Fibroblast of villous mesenchyme (primary cell): ENCODE data around the gene GSE1. TPM values are rescaled to one million over a fixed set of nuclear protein-coding genes. Genes with fewer than 3 reads are reported as not detected.

Experiments
- DNase-seq: peaks from one replicate; pipeline ENCODE4 v3.0.0-alpha.2; 2010; ENCODE audit warnings: low read depth
- H3K4me3 ChIP-seq: 2 replicates; pipeline ENCODE4 v1.5.1; 2011; ENCODE audit warnings: low read depth, mild to moderate bottlenecking, low read length
- total RNA-seq: library from RNA; depleted of rRNA; stranded (reverse); fragments of >200 nt; gene quantifications from 2 replicates; pipeline ENCODE4 v1.2.3, GENCODE V29; 2012
- TF ChIP-seq, protein P1 (sequence below): IDR thresholded peaks from 2 replicates; pipeline ENCODE4 v1.5.1; 2012; ENCODE audit warnings: low read depth, mild to moderate bottlenecking, low read length; ENCODE audit not compliant: insufficient read depth

The GSE1 gene
- total RNA-seq, 1 donor: 48.4 TPM

DNA sequence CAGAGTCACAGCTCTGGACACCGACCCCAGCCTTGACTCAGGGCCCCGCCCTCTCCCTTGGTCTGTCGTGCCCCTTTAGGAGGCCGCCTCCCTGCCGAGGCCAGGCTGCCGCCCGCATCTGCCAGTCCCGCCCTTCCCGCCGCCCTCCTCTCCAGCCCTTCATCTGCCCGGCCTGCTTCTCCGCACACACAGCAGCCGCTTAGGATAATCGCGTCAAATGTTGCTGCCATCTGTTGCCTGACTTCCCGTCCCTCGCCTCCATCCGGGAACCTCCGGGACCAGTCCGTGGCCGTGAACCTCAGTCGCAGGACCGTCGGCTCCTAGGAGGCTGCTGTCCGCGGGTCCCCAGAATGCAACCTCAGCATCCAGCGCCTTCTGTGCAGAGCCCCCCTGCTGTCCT is 11.9 kb downstream of the GSE1 start:
- TF ChIP-seq, protein P1, sequence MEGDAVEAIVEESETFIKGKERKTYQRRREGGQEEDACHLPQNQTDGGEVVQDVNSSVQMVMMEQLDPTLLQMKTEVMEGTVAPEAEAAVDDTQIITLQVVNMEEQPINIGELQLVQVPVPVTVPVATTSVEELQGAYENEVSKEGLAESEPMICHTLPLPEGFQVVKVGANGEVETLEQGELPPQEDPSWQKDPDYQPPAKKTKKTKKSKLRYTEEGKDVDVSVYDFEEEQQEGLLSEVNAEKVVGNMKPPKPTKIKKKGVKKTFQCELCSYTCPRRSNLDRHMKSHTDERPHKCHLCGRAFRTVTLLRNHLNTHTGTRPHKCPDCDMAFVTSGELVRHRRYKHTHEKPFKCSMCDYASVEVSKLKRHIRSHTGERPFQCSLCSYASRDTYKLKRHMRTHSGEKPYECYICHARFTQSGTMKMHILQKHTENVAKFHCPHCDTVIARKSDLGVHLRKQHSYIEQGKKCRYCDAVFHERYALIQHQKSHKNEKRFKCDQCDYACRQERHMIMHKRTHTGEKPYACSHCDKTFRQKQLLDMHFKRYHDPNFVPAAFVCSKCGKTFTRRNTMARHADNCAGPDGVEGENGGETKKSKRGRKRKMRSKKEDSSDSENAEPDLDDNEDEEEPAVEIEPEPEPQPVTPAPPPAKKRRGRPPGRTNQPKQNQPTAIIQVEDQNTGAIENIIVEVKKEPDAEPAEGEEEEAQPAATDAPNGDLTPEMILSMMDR: no peak
- no peak overlapping the region for H3K4me3 ChIP-seq
- no peak for DNase-seq

DNA sequence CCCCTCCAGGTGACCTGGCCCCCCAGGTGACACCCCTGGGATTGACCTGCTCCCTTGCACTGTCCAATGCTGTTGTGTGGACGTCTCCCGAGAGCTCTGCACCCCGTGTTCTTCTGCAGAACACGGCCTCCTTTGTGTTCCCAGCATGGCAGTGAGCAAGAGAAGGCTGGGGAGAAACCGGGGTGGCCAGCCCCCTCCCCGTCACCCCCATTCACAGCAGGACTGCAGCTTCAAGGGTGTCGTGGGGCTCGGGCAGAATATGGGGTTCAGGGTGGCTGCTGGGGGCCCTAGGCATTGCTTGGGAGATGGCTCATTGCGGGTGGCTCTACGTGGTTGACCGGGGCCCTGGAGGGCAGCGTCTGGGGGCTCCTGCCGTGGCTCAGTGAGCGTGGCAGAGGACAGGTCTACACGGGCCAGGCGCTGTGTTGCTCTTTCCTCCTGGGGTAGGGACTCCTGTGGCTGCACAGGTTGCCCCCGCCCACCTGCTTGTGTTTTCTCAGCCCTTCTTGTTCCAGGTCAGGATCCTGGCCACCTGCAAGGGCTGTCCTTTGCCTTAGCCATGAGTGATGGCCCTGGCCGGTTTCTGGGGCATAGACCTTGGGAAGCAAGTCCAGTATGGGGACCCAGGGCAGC is 12.5 kb downstream of the GSE1 start:
- H3K4me3 ChIP-seq: no peak overlapping the region
- TF ChIP-seq, protein P1: no peak
- DNase-seq: no peak

DNA sequence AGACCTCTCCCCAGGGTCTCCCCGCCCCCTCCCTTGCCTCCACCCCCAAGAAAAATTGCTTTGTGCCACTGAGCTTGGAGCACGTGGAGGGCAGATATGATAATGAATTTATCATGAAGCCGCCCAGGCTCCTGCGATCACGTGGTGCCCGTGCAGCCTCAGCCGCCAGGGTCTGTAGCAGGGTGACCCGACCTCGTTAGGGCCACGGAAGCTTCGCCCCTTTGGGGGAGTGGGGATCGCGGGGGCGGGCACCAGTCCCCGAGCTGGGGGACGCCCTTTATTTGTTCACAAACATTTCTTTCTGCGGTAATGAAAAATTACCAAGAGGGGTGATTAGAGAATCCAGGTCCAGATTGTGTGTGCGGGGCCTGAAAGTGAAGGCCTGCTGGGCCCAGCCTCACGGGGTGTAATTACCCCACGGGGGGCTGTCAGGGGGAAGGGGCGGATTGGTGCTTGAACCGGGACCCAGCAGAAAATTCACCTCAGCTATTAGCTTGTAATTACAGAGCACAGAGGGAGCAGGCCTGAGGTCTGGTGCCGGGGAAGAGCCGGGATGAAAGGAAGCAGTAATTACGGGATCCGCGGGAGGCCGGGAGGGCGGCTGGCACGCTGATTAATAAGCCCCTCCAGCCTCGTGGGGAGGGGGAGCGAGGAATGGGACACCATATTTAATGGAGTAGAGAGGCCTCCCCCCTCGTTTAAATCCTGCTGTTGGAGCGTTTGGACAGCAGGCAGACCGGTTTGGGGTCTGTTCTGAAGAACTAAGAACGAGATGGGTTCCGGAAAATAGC is 13.3 kb downstream of the GSE1 start:
- TF ChIP-seq, protein P1: no peak
- DNase-seq: no peak
- H3K4me3 ChIP-seq: no peak overlapping the region

DNA sequence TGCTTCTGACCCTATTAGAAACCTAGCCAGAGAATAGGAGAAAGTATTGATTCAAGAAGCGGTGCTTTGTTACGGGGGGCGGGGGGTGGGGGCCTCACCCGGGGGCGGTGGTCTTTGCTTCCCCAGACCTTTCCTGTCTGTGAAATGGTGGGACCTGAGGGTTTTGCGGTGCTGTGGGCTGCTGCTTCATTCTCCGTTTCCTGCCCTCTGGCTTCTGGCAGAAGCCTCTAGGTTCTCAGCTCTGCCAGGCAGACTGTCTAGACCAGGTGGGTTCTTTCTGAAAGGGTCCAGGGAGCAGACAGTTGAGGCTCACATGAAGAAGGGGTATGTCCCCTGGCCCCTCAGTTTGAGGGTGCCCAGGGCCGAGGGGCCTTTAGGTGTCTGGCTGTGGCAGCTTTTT is 14.0 kb downstream of the GSE1 start:
- no peak overlapping the region for H3K4me3 ChIP-seq
- no peak for DNase-seq

DNA sequence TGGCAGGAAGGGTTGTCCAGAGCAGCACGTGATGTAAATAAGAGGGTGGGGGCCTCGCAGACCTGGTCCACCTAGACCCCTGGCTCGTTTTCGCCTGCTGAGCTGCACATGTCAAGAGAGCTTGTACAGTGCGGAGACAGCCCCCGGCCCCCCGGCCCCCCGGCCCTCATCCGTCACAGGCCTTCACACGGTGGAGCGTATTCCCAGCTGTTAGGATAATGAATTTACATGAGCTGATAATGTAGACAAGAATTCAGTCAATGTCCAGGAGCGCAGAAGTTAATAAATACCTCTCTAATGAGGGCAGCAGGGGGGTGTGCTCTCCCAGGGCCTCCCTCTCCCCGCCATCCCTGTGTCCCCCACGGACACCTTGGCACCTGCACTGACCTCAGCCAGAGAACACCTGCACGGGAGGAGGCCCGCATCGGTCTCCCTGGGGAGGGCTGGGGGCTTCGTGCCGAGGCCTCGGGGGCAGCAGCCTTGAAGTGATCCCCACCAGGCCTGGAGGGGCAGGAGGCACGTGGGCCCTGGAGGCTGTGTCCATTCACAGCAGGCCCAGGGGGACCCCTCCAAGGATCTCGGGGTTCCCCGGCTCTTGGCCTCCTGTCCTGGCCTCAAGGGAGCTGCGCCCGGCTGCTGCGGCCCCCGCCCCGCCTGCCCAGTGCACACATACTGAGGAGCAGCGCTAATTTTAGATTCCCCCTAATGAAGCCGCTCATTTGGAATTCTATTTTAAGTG is 14.6 kb downstream of the GSE1 start:
- no peak overlapping the region for H3K4me3 ChIP-seq
- DNase-seq: no peak

More for the DNA sequence above, 14.0 kb downstream of the GSE1 start:
- TF ChIP-seq, protein P1: no peak

DNA sequence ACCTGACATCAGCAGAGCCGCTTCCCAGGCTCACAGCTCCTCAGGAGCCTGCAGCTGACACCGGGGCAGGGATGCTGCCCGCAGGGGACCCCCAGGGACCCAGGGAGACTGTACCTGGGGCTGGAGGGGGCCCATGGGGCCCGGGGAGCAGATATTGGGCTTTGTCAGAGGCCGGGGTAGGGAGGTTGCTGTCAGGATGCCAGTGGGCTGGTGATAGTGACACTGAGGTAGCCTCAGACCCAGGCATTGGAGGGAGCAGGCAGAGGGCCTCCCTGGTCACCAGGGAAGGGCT is 15.1 kb downstream of the GSE1 start:
- no peak for DNase-seq
- H3K4me3 ChIP-seq: no peak overlapping the region
- TF ChIP-seq, protein P1: no peak

More for the DNA sequence above, 14.6 kb downstream of the GSE1 start:
- TF ChIP-seq, protein P1: no peak
